T-helper 1 cell treated with Interleukin-12 subunit alpha and Interleukin-12 subunit beta and Interleukin-4 antibody, amounts not matched to agents 30 μg/mL and 1 μg/mL, for 36 hours (primary cell): ENCODE results near the gene CDC20B.
A peak's percentile ranks its signal among the peaks of the same experiment; 100 is the strongest.

Experiments used
- H3K27ac Mint-ChIP-seq: one replicate; pipeline ENCODE4 v1.8.0; 2021; ENCODE audit warnings: mild to moderate bottlenecking, mixed read lengths
- H3K27me3 Mint-ChIP-seq: one replicate; pipeline ENCODE4 v1.8.0; 2021; ENCODE audit warnings: low read depth, mixed read lengths
- H3K36me3 Mint-ChIP-seq: one replicate; pipeline ENCODE4 v1.8.0; 2021; ENCODE audit warnings: low read depth, mixed read lengths
- H3K4me1 Mint-ChIP-seq: one replicate; pipeline ENCODE4 v1.8.0; 2021; ENCODE audit warnings: low read depth, mixed read lengths
- H3K4me3 Mint-ChIP-seq: one replicate; pipeline ENCODE4 v1.8.0; 2021; ENCODE audit warnings: mild to moderate bottlenecking, moderate library complexity, mixed read lengths
- H3K9me3 Mint-ChIP-seq: one replicate; pipeline ENCODE4 v1.8.0; 2021; ENCODE audit warnings: mixed read lengths

The CDC20B gene, protein sequence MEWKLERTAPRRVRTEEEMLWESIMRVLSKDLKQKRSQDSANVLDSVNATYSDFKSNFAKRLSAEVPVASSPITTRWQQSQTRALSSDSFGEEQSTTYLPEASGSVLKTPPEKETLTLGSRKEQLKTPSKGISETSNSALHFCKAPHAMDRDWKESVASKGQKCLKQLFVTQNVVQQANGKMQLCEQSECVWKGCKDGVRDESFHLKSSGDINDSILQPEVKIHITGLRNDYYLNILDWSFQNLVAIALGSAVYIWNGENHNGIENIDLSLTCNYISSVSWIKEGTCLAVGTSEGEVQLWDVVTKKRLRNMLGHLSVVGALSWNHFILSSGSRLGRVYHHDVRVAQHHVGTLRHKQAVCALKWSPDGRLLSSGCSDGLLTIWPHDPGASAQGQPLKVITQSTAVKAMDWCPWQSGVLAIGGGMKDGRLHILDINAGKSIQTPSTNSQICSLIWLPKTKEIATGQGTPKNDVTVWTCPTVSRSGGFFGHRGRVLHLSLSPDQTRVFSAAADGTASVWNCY

DNA sequence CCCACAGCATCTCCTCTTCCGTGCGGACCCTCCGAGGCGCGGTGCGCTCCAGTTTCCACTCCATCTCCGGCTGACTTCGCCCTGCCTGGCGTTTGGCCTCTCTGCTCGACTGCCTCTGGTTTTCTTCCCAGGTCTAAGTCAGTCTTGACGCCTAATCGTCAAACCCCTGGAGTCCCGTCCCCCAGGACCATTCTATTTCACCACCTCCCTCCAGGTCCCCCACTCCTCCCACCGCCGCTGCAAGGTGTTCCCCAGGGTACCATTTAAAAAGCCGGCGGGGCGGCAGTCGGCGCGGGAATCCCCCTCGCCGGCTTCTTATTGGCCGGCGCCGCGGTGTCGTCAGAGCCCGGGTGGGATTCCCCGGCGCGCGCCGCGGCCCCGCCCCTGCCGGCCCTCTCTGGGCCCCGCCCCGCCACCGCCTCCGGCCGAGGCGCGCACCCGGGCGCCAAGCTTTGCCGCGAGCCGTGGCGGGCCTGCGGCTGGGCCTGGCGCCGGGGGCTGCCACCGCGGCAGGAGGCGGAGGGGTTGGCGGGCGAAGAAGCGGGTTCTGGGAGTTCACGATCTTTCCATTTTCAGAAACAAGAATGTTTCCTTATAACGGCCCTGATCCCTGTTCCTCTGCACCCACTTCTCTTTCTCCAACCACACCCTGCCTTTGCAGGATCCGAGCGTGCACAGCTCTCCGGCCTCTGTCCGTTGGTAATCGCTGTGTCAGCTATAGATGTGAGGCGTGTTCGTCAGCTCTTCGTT, at the start of gene CDC20B:
CDC20B (minus strand) TSS at position 241 of the 750 bp plus-strand sequence; CDS start at position 64, 177 bp downstream.
- Mint-ChIP-seq H3K36me3 (peaks cover 3% of the 10 kb centered on the region), H3K9me3 (no peaks in the 10 kb centered on the region), H3K4me3 (peak within 1 kb of the TSS; percentile 88), H3K27me3 (peaks cover 76% of the 10 kb centered on the region), H3K27ac (peak within 1 kb of the TSS; percentile 76), H3K4me1 (peaks cover 23% of the 10 kb centered on the region)

DNA sequence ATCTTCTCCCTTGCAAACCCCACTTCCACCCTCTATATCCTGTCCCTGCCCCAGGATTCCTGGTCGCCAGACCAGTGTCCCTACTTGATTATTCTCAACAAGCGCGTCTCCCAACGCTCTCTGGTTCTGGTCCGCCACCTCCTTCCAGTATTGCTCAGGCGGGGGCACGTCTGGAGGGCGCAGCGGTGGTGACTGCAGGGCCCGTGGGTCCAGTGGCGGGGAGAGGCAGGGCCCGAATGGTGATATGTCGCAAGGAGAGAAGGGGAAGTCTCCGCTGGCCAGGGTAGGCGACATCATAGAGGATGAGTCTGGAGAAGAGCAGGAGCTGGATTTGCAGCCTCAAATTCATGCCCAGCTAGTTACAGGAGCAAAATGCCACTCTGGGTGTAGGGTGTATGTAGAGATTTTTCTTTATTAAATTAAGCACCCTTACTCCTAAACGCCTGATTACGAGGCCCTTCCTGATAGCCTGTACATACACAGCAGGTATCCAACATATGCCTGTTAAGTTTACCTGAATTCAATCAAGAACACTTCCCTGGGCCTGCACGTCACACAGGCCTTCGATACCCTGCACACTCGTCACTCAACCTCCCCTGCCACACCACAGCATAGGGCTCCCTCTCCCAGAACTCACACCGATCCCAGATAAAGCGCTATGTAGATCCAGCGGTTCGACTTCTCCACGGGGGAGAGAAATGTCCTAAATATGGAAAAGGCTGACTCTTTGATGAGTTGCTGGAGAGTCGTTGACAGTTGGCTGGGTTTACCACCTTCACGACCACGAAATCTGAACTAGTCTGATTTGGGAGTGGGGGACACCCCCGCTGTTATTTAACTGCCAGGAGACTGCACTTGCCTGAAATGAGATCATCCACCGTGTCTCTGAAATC, 49.4 kb upstream of the CDC20B start:
- peak overlapping the region; percentile 60 for H3K27ac Mint-ChIP-seq
- no peaks in the 10 kb centered on the region for H3K9me3 Mint-ChIP-seq
- peaks cover 88% of the 10 kb centered on the region for H3K27me3 Mint-ChIP-seq
- peaks cover 21% of the 10 kb centered on the region for H3K4me1 Mint-ChIP-seq
- H3K36me3 Mint-ChIP-seq = no peaks in the 10 kb centered on the region
- H3K4me3 Mint-ChIP-seq = no peak overlapping the region

- peaks cover 85% of the 10 kb centered on the region for H3K27me3 Mint-ChIP-seq
Measured at GRCh38 chr5:55220433-55221185, 47.6 kb upstream of the CDC20B start.

DNA sequence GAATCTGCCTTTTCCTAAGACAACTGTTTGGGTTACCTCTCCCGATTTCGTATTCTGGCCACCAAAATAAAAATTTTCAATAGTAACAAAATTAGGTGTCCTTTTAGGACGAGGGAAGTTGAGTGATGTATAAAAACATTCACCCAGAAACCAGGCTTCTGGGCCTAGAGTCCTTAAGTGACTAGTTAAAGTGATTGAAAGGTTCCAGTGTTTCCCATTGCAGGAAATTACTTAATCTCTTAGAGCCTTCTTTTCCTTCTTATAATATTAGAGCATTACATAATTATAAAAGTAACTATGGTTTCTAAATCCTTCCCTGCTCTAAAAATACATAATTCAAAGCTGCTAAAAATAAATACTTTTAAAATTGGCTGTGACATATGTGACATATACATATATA, 46.8 kb upstream of the CDC20B start:
- H3K27me3 Mint-ChIP-seq = peaks cover 82% of the 10 kb centered on the region
- H3K36me3 Mint-ChIP-seq = no peaks in the 10 kb centered on the region
- H3K27ac Mint-ChIP-seq = no peak overlapping the region
- H3K4me1 Mint-ChIP-seq = peaks cover 16% of the 10 kb centered on the region
- no peak overlapping the region for H3K4me3 Mint-ChIP-seq
- no peaks in the 10 kb centered on the region for H3K9me3 Mint-ChIP-seq

More at GRCh38 chr5:55220433-55221185, 47.6 kb upstream of the CDC20B start:
- Mint-ChIP-seq H3K27ac (no peak overlapping the region), H3K4me1 (peaks cover 16% of the 10 kb centered on the region), H3K9me3 (no peaks in the 10 kb centered on the region), H3K36me3 (no peaks in the 10 kb centered on the region), H3K4me3 (peak overlapping the region; percentile 66)

GRCh38 chr5:55218967-55219366, 46.0 kb upstream of the CDC20B start:
- peaks cover 73% of the 10 kb centered on the region for H3K27me3 Mint-ChIP-seq
- peaks cover 15% of the 10 kb centered on the region for H3K4me1 Mint-ChIP-seq
- H3K36me3 Mint-ChIP-seq = no peaks in the 10 kb centered on the region
- no peak overlapping the region for H3K4me3 Mint-ChIP-seq
- no peak overlapping the region for H3K27ac Mint-ChIP-seq
- H3K9me3 Mint-ChIP-seq = no peaks in the 10 kb centered on the region

DNA sequence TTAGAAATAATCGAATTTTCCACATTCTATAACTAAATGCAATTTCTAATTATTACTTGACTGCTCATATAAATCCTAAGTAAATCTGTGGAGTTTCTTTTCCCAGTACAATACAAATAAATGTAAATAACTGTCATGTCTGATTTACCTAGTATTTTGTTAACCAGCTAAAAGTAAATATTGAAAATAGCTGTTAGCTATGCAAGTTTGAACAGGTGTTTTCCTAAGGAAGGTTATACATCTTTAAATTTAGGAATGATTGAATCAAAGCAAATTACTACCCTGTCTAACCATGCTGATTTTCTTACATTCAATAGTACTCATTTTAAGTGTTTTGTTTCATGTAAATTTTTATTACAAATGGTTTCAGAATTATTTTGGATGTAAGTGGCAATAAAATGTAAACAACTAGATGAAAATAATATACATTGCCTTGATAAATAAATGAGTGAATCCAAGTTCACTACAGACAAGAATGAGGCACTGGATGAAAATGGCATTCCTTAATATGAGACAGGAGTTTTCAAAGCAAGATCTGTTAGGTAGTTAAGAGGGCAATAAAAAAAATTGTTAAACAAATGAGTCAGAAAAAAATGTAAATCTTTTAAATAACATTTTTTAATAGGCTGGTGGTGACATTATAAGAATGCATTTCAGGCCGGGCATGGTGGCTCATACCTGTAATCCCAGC, 38.4 kb upstream of the CDC20B start:
- Mint-ChIP-seq H3K27ac (no peak overlapping the region), H3K27me3 (peaks cover 50% of the 10 kb centered on the region), H3K9me3 (no peaks in the 10 kb centered on the region), H3K36me3 (no peaks in the 10 kb centered on the region), H3K4me1 (peaks cover 4% of the 10 kb centered on the region), H3K4me3 (no peak overlapping the region)

DNA sequence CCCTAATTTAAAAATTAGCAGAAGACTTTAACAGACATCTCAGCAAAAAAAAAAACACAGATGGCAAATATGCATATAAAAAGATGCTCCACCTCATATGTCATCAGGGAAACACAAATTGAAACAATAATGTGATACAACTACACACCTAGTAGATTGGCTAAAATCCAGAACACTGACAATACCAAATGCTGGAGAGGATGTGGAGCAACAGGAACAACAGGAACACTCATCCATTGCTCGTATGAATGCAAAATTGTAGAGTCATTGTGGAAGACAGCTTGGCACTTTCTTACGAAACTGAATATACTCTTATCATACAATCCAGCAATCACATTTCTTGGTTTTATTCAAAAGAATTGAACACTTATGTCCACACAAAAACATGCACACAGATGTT, 32.0 kb upstream of the CDC20B start:
- no peak overlapping the region for H3K27ac Mint-ChIP-seq
- no peak overlapping the region for H3K4me3 Mint-ChIP-seq
- peaks cover 69% of the 10 kb centered on the region for H3K27me3 Mint-ChIP-seq
- H3K36me3 Mint-ChIP-seq = no peaks in the 10 kb centered on the region
- peaks cover 4% of the 10 kb centered on the region for H3K4me1 Mint-ChIP-seq
- H3K9me3 Mint-ChIP-seq = no peaks in the 10 kb centered on the region

DNA sequence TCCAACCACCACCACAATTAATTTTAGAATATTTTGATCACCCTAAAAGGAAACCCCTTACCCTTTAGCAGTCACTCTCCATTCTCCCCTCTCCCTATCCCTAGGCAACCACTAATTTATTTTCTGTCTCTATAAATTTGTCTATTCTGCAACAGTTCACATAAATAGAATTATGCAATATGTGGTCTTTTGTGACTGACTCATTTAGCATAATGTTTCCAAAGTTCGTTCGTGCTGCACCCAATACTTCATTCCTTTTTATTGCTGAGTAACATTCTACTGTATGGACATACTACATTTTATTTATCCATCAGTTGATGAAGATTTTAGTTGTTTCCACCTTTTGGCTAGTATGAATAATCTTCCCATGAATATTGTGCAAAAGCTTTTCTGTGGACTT, 18.2 kb upstream of the CDC20B start:
- Mint-ChIP-seq H3K27ac (no peak overlapping the region), H3K36me3 (no peaks in the 10 kb centered on the region), H3K4me1 (no peaks in the 10 kb centered on the region), H3K9me3 (no peaks in the 10 kb centered on the region), H3K27me3 (peaks cover 76% of the 10 kb centered on the region), H3K4me3 (no peak overlapping the region)

DNA sequence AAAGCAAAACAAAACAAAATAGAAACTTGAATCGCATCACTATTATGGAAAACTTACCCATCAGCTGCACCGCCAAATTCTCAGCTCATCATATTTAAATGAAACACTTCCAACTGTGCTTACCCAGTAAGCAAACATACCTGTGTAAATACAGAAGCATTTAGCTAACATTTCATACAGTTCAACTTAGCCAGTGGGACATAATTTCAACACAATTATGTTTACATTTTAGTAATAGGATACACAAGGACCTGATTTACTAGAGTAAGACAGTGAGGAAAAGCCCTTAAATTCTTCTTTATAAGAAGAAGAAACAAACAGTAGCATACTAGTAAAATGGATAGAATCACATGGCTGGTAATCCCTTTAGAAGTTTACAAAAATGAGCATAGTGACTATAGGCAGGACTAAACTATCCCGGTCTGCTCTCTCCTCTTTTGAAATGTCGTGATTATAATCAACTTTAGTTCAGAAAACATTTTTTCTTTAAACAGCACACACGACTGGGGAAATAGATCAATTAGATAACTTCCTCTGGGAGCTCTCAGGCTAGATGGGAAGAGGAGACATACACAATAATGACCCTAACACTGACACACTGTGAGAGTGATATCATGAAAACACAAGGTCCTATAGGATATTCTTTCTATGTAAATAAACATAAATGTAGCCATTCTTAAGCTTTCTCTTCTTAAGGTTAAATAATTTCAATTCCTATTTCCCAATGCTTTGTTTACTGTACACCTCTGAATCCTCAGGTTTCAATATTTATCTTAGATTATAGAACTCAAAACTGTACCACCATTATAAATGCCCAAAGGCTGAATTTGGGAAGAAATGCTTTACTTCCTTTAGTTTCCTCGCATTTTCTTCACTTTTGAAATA, 15.9 kb upstream of the CDC20B start:
- Mint-ChIP-seq H3K36me3 (no peaks in the 10 kb centered on the region), H3K4me3 (no peak overlapping the region), H3K4me1 (no peaks in the 10 kb centered on the region), H3K27ac (no peak overlapping the region), H3K9me3 (no peaks in the 10 kb centered on the region), H3K27me3 (peaks cover 78% of the 10 kb centered on the region)

- H3K27me3 Mint-ChIP-seq = peaks cover 75% of the 10 kb centered on the region
Measured at GRCh38 chr5:55187370-55187769, 14.4 kb upstream of the CDC20B start.

DNA sequence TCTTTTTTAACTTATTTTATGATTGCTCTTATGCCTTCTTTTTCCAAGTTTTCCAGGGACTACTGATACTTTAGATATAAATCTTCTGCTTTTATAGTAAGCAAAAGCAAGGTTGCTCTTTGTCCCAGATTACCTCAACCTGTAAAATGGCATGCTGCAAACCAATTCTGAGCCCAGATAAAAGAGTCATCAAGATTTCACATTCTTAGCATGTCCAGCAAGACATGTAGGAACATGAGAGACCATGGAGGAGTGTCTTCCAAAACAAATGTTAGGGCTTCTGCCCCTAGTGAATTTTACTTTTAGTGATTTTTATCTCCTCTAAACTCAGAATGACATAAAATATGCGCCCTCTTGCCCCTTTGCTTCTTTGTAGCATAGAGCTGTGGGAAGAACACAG, 7.0 kb upstream of the CDC20B start:
- Mint-ChIP-seq H3K9me3 (no peaks in the 10 kb centered on the region), H3K27me3 (peaks cover 85% of the 10 kb centered on the region), H3K27ac (no peak overlapping the region), H3K4me3 (no peak overlapping the region), H3K4me1 (peaks cover 8% of the 10 kb centered on the region), H3K36me3 (no peaks in the 10 kb centered on the region)

More at GRCh38 chr5:55187370-55187769, 14.4 kb upstream of the CDC20B start:
- no peak overlapping the region for H3K4me3 Mint-ChIP-seq
- H3K27ac Mint-ChIP-seq = no peak overlapping the region
- no peaks in the 10 kb centered on the region for H3K36me3 Mint-ChIP-seq
- H3K9me3 Mint-ChIP-seq = no peaks in the 10 kb centered on the region
- no peaks in the 10 kb centered on the region for H3K4me1 Mint-ChIP-seq

DNA sequence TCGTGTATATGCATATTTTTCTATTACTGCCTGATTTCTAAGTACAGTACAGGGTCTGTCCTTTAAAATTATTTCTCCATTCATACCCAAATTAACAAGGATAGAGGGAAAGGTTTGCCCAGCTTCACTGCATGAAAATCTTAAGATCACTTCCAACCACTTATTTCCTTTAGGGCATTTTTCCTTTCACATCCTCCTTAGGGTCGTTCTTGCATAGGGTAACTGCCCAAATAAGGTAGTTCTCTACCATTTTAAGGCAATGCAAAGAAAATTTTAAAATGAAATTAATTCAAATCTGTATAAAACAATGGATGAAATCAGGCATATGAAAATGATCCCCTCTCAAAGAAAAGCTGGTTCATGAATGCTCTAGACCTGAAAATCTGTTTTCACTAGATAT, 4.1 kb upstream of the CDC20B start:
- H3K27me3 Mint-ChIP-seq = peaks cover 91% of the 10 kb centered on the region
- H3K4me1 Mint-ChIP-seq = peaks cover 22% of the 10 kb centered on the region
- no peak overlapping the region for H3K27ac Mint-ChIP-seq
- peaks cover 3% of the 10 kb centered on the region for H3K36me3 Mint-ChIP-seq
- H3K4me3 Mint-ChIP-seq = peak overlapping the region; percentile 47
- no peaks in the 10 kb centered on the region for H3K9me3 Mint-ChIP-seq
